Muscle layer of duodenum (tissue), 2 donors: ENCODE results near the gene AJM1.
"Not testable (repeated sequence)": the region's sequence is repeated elsewhere in the genome, so short reads cannot be mapped to it uniquely, and the experiment has no call there.

Experiments
- H3K27ac ChIP-seq: one replicate; pipeline ENCODE4 v1.7.0; 2013; ENCODE audit warnings: mild to moderate bottlenecking, low read length
- H3K27me3 ChIP-seq: one replicate; pipeline ENCODE4 v1.7.0; 2013; ENCODE audit warnings: low read depth, mild to moderate bottlenecking, control low read depth, low read length
- H3K36me3 ChIP-seq, 2 donors: one replicate each; pipeline ENCODE4 v1.7.0; 2013; ENCODE audit warnings: low read length in 2 of 2, control low read depth in 1 of 2, mild to moderate bottlenecking in 1 of 2; ENCODE audit not compliant: insufficient read depth in 2 of 2, control insufficient read depth in 1 of 2
- H3K4me1 ChIP-seq, 2 donors: one replicate each; pipeline ENCODE4 v1.7.0; 2013; ENCODE audit warnings: low read length in 2 of 2, mild to moderate bottlenecking in 2 of 2, control low read depth in 1 of 2, moderate library complexity in 1 of 2; ENCODE audit not compliant: insufficient read depth in 2 of 2, control insufficient read depth in 1 of 2
- H3K4me3 ChIP-seq, 2 donors: one replicate each; pipeline ENCODE4 v1.7.0; 2013; ENCODE audit warnings: low read length in 2 of 2, low read depth in 1 of 2, mild to moderate bottlenecking in 1 of 2
- H3K9me3 ChIP-seq, 2 donors: one replicate each; pipeline ENCODE4 v1.7.0; 2013; ENCODE audit warnings: low read length in 2 of 2, control low read depth in 1 of 2, mild to moderate bottlenecking in 1 of 2; ENCODE audit not compliant: control insufficient read depth in 1 of 2
- donor health status: healthy.

AJM1 gene

DNA sequence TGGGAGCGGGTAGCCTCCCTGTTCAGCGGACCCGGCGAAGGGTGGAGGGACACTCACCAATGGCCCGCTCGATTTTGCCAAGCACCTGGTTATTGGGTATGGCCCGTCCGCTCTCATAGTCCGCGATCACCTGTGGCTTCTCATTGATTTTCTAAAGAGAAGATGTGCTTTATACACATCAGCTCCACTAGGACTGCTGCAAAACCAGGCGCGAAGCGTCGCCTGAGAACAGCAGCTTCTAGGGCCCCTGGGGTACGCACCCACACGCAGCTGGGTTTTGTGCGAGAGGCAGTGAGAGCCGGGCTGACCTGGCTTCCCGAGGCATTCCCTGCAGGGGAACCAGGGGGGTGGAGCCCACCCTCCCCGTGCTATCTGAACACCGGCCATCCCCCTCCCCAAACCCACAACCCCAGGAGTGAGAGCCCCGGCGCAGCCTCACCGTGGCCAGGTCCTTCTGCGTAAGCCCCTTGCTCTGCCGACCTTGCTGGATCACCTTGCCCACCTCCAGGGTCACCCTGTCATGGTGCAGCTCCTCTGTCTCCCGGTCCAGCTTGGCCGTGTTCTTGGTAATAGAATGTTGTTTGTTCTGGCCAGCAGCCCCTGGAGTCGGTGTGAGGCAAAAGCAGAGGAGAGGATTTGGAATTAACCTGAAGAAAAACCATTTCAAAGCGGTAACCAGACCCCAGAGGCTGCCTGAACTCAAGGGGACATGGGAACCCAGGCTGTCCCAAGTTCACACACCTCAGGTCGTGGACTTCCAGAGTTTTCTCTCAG is 20.8 kb downstream of the AJM1 start:
- Histone ChIP-seq H3K36me3 (peaks cover 16 to 36% of the 10 kb centered on the region in 2 donors), H3K27me3 (no peaks in the 10 kb centered on the region), H3K9me3 (no peaks in the 10 kb centered on the region), H3K27ac (no peak overlapping the region), H3K4me1 (peaks cover 8 to 22% of the 10 kb centered on the region in 2 donors), H3K4me3 (no peak overlapping the region)

DNA sequence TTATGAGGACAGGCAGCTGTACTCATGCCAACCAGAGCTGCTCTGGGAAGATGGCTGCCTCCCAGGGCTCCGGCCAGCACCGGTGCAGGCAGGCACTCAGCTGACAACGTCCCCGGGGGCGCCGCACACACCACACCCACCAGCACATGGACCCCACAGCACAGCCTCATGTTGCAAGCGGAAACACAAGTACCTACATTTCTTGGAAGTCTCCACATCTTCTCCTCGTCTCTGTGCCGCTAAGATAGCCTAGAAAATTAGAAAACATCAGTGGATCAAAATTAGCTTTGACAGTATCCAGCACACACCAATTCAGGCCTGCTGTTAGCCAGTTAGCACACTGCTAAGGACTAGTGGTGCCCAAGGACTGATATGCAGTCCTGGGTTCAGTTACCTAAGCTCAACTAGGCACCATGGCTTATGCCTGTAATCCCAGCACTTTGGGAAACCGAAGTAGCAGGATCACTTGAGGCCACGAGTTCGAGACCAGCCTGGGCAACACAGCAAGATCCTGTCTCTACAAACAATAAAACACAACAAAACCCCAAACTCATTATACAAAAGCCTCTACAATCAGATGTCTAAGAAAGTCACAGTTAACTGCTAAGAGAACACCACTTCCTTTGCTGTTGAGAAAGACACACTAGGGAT is 21.5 kb downstream of the AJM1 start:
- Histone ChIP-seq H3K4me3 (no peak overlapping the region), H3K27ac (no peak overlapping the region), H3K4me1 (peaks cover 8 to 21% of the 10 kb centered on the region in 2 donors), H3K9me3 (no peaks in the 10 kb centered on the region), H3K36me3 (peaks cover 16 to 36% of the 10 kb centered on the region in 2 donors), H3K27me3 (no peaks in the 10 kb centered on the region)

DNA sequence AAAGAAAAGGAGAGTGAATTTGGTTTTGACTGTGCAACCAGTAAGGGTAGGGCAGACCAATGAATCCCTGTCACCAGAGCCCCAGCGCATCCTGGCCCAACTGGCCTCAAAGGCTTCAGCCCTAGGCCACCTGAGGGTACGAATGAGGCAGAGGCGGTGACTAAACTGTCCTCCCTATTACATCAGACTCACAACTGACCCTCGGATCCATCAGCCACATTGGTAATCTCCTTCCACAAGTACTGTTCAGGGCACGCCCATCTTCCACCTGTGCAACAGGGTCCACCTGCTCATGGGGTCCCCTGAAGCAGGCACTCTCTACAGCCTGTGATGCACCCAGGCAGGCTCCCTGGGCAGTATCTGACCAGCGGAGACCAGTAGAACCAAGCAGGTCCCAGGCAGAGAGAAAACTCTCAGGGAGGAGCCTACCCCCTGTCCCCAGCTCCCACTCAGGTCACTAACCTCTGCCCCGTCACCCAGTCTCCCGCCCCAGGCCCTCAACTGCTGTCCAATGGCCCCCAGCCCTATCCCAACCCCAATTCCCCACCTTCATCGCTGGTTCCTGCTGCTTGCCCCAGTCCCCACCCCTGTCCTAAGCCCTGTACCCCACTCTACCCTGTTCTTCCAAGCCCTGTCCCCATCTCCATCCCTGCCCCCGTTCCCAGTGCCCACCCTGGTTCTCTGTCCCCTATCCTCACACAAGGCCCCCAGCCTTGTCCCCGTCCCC is 22.9 kb downstream of the AJM1 start:
- H3K4me1 ChIP-seq, result peaks cover 8 to 14% of the 10 kb centered on the region in 2 donors
- H3K36me3 ChIP-seq, result peaks cover 16 to 36% of the 10 kb centered on the region in 2 donors
- no peaks in the 10 kb centered on the region for H3K27me3 ChIP-seq
- H3K27ac ChIP-seq, result peak overlapping the region; percentile 20
- H3K4me3 ChIP-seq, result peak overlapping the region; percentile 63 to 92
- no peaks in the 10 kb centered on the region for H3K9me3 ChIP-seq

DNA sequence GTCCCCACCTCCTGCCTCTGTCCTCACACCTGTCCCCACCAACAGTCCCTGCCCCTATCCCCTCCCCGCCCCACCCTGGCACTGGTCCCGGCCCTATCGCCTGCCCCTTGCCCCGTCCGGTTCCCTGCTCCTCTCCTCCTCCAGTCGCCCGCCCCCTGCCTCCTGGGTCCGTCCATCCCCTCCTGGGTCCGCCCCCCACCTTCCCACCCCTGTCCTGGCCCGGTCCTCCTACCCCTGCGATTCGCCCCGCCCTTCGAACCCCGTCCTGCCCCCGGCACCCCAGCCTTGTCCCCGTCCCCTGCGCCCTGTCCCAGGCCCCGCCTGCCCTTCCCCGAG is 23.5 kb downstream of the AJM1 start:
- Histone ChIP-seq H3K27me3 (no peaks in the 10 kb centered on the region), H3K27ac (no peak overlapping the region), H3K9me3 (no peaks in the 10 kb centered on the region), H3K4me1 (peaks cover 8 to 14% of the 10 kb centered on the region in 2 donors), H3K36me3 (peaks cover 16 to 34% of the 10 kb centered on the region in 2 donors), H3K4me3 (peak overlapping the region; percentile 63 to 92)

DNA sequence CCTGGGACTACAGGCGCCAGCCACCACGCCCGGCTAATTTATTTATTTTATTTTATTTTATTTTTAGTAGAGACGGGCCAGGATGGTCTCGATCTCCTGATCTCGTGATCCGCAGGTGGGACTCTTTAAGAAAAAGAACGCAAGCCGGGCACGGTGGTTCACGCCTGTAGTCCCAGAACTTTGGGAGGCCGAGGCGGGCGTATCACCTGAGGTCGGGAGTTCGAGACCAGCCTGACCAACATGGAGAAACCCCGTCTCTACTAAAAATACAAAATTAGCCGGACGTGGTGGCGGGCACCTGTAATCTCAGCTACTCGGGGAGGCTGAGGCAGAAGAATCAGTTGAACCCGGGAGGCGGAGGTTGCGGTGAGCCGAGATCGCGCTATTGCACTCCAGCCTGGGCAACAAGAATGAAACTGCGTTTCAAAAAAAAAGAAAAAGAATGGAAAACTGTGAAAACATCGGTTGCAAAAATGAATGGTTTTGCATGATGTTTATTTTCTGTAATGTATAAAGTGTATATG is 24.7 kb downstream of the AJM1 start:
- not testable (repeated sequence) for H3K27ac ChIP-seq, H3K27me3 ChIP-seq, H3K9me3 ChIP-seq
- H3K36me3 ChIP-seq, result peaks cover 16 to 23% of the 10 kb centered on the region in 2 donors
- peaks cover 8 to 14% of the 10 kb centered on the region in 2 donors for H3K4me1 ChIP-seq
- H3K4me3 ChIP-seq, result peak overlapping the region in 1 of 2 donors; percentile 92

DNA sequence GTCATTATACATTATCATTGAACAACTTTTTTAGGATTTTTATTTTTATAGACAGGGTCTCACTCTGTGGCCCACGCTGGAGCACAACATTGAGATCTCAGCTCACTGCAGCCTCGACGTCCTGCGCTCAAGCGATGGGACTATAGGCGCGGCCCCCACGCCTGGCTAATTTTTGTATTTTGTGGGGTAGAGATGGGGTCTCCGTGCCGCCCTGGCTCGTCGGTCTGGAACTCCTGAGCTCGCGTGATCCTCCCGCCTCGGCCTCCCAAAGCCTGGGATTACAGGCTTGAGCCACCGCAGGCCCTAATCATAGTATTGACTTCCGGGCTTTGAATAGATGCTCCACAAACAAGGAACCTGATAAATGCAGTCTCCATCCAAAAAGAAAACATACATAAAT is 25.2 kb downstream of the AJM1 start:
- peaks cover 14 to 18% of the 10 kb centered on the region in 2 donors for H3K36me3 ChIP-seq
- H3K27me3 ChIP-seq, result no peaks in the 10 kb centered on the region
- H3K4me1 ChIP-seq, result peaks cover 8 to 14% of the 10 kb centered on the region in 2 donors
- no peak overlapping the region for H3K4me3 ChIP-seq
- H3K9me3 ChIP-seq, result no peaks in the 10 kb centered on the region
- no peak overlapping the region for H3K27ac ChIP-seq

DNA sequence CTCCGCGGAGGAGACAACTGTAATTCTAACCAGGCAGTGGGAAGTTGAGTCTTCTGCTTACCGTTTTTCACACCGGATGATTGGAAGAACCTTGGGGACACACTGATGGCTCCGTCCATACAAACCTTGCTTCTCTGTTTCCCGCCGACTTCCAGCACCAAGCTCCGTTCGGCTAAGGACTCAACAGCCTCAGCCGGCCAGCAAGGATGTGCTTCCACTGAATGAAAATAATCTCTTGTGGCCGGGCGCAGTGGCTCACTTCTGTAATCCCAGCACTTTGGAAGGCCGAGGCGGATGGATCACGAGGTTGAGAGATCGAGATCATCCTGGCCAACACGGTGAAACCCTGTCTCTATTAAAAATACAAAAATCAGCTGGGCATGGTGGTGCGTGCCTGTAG is 25.6 kb downstream of the AJM1 start:
- Histone ChIP-seq H3K27ac (no peak overlapping the region), H3K27me3 (no peaks in the 10 kb centered on the region), H3K4me1 (peaks cover 8 to 14% of the 10 kb centered on the region in 2 donors), H3K4me3 (no peak overlapping the region), H3K9me3 (no peaks in the 10 kb centered on the region), H3K36me3 (peaks cover 10 to 13% of the 10 kb centered on the region in 2 donors)

DNA sequence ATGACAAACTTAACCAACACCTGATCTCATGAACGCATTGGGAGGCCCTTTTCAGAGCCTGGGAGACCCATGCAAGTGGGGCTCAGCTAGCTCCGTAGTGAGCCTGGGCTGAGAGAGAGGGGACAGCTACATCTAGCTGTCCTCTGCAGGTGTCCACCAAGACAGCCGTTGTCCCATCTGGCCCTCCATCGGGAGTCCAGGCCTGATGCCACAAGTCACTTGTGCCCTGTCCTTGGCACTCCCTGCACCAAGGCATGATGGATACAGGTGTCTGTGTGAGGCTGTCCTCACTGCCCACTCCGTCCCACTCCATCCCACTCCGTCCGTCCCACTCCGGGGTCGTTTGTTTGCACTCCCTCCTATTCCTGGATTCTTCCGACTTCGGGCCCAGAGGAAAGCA is 26.4 kb downstream of the AJM1 start:
- Histone ChIP-seq H3K4me1 (peaks cover 8 to 14% of the 10 kb centered on the region in 2 donors), H3K36me3 (peaks cover 3 to 6% of the 10 kb centered on the region in 2 donors), H3K4me3 (no peak overlapping the region), H3K9me3 (no peaks in the 10 kb centered on the region), H3K27me3 (no peaks in the 10 kb centered on the region), H3K27ac (no peak overlapping the region)

DNA sequence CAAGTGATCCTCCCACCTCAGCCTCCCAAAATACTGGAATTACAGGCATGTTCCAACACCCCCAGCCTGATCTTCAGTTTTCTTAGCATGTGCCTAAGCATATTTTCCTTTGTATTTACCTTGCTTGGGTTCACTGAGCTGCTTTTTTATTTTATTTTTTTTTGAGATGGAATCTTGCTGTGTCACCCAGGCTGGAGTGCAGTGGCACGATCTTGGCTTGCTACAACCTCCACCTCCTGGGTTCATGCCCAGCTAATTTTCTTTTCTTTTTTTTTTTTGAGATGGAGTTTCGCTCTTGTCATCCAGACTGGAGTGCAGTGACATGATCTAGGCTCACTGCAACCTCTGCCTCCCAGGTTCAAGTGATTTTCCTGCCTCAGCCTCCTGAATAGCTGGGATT is 27.3 kb downstream of the AJM1 start:
- not testable (repeated sequence) for H3K27me3 ChIP-seq, H3K4me1 ChIP-seq, H3K4me3 ChIP-seq, H3K36me3 ChIP-seq, H3K9me3 ChIP-seq, H3K27ac ChIP-seq

DNA sequence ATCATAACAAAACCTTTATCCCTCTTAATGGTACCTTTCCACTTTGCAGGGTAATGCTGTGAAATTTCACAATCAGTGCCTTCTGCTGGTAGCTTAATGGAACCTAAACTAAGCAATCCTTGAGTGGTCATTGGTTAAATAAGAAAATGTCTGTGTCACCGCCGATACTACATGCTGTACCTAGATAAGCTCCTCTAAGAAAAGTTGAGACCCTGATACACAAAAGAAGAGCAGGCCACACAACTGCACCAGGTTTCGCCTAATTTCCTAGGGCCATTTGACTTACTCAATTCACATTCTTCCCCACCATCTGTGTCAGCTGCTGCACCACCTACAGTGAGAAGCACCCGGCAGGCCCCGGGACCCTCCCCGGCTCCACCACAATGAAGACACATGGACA is 32.9 kb downstream of the AJM1 start:
- Histone ChIP-seq H3K27ac (no peak overlapping the region), H3K4me1 (no peaks in the 10 kb centered on the region), H3K4me3 (no peak overlapping the region), H3K9me3 (no peaks in the 10 kb centered on the region), H3K36me3 (no peaks in the 10 kb centered on the region), H3K27me3 (no peaks in the 10 kb centered on the region)

DNA sequence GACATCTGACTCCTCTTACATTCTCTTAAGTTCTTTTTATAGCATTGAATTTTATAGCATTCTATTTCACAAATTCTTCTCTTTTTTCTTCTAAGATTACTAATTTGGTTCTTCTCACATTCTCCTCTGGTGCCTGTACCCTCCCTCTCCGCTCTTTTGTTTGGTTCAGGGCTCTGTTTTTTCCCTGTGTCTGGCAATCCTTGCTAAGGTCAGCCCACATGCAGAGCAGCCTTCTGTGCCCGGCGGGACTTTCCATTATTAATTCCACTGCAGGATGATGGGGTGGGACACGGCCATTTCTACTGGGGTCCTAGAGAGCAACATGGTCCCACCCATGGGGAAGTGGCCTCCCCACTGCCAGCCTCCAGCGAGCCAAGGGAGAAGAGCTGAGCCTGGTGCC is 34.2 kb downstream of the AJM1 start:
- Histone ChIP-seq H3K27me3 (no peaks in the 10 kb centered on the region), H3K4me1 (peaks cover 0 to 2% of the 10 kb centered on the region in 2 donors), H3K36me3 (no peaks in the 10 kb centered on the region), H3K9me3 (no peaks in the 10 kb centered on the region), H3K4me3 (no peak overlapping the region), H3K27ac (no peak overlapping the region)
